GM18520 (cell line): ENCODE data around the gene PAPOLG.
"Not testable (repeated sequence)": the region's sequence is repeated elsewhere in the genome, so short reads cannot be mapped to it uniquely, and the experiment has no call there.

Experiments
- ATAC-seq: cut with Tn5 transposase; IDR thresholded peaks from one replicate; pipeline ENCODE4 v1.9.1; 2021; ENCODE audit not compliant: unreplicated experiment

PAPOLG gene

DNA sequence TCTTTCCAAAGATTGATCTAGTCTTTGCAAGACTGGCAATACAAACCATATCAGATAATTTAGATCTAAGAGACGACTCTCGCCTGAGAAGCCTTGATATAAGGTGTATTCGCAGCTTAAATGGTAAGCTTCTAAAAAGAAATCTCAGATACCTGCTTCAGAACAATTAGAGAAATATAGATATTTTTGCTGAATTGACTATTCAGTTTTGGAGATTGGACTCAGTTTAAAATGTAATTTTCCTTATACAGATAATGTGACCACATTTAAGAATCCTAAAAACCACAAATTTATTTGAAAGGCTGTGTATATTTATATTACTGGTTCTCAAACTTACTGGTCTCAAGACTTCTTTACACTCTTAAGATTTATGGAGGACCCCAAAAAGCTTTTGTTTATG lies 15.4 kb downstream of the PAPOLG start:
- no peak for ATAC-seq

DNA sequence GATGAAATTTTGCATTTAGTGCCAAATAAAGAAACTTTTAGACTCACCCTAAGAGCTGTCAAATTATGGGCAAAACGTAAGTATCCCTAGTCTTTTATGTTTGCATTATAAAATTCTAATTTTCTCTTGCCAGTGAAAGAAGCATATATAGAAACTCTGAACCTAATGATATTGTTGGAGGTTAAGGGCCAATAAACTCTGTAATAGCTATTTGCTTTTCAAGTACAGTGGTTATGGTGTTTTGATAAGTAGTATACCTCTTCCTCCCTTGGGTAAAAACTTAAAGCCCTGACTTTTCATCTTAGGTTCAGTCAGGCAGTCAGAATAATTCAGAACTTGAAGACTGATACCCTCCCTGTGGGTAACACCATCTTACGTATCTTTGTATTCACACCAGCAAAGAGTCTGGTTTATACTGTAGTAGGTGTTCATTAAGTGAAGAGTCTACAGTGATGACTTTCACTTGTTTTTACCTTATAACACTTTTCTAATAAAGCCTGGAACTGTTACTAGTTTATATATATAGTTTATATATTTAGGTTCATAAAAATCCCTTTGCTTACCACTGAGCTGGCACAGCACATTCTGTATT lies 19.1 kb downstream of the PAPOLG start:
- ATAC-seq = no peak

DNA sequence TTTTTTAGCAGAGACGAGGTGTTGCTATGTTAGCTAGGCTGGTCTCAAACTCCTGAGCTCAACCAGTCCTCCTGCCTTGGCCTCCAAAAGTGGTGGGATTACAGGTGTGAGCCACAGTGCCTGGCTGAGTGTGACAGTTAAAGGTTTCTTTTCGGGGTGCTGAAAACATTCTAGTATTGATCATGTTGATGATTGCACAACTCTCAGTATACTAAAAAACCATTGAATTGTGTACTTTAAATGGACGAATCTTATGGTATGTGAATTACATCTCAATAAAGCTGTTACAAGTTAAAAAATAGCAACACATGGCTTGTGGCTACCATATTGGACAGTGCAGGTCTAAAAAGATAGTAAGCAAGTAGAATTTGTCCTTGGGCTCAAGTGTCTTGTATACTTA lies 22.3 kb downstream of the PAPOLG start:
- no peak for ATAC-seq

DNA sequence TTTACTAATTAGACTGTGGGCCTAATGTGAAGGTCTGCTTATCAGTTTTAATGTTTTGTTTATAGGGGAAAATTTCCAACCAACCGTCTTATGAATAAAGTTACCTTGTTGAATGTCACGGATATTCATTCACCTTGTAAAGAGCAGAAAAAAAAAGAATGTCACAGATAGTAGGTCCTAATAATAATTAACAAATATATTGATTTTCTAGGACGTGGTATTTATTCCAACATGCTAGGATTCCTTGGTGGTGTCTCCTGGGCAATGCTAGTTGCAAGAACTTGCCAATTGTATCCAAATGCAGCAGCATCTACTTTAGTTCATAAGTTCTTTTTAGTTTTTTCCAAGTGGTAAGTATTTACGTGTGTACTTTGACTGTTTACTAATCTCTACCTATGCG lies 23.4 kb downstream of the PAPOLG start:
- no peak for ATAC-seq

DNA sequence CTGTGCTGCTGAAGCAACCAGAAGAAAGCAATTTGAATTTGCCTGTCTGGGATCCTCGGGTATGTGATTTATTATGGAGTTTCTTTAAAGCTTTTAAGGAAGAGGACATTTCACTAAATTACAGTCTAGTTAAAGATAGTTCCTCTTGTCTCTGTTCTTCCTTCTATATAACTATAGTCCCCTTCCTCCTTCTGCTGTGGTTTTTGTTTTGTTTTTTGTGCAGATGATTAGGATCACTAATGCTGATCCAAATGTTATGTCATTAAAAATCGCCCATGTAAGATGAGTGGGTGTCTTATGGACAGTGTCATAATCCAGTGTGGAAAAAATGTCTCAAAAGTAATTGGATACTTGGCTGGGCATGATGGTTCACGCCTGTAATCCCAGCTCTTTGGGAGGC lies 24.7 kb downstream of the PAPOLG start:
- no peak for ATAC-seq

DNA sequence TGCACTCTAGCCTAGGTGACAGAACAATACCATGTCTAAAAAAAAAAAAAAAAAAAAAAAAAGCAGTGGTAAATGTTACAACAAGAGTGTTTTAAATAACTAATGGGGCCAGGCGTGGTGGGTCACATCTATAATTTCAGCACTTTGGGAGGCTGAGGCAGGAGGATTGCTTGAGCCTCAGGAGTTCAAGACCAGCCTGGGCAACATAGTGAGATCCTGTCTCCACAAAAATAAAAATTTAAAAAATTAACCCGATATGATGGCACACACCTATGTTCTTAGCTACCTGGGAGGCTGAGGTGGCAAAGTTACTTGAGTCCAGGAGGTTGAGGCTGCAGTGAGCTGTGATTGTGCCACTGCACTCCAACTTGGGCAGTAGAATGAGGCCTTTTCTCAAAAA lies 37.1 kb downstream of the PAPOLG start:
- ATAC-seq = no peak

DNA sequence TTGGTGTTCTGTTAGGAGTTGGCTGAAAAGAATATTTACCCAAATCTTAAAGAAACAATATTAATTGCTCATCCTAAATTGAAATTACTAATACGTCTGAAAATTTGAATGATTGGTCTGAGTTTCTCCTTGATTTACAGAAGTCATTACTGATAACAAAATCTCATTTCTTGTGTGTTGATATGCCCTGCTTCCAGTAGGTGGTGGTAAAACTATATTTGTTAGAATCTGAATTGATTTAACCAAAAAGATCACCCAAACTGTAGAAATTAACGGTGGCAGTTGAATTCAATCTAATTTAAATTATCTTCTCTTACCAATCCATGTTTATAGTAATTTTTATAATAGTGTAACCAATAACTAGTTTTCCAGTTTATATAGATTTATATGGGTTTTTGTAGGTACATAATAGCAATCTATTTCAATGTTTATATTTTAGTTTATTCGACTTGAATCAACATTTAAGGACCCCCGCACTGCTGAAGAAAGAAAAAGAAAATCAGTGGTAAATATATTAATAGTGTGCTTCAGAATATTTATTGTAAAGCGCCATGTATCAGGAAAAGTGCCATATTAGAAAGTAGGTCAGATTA lies 38.3 kb downstream of the PAPOLG start:
- ATAC-seq = no peak

DNA sequence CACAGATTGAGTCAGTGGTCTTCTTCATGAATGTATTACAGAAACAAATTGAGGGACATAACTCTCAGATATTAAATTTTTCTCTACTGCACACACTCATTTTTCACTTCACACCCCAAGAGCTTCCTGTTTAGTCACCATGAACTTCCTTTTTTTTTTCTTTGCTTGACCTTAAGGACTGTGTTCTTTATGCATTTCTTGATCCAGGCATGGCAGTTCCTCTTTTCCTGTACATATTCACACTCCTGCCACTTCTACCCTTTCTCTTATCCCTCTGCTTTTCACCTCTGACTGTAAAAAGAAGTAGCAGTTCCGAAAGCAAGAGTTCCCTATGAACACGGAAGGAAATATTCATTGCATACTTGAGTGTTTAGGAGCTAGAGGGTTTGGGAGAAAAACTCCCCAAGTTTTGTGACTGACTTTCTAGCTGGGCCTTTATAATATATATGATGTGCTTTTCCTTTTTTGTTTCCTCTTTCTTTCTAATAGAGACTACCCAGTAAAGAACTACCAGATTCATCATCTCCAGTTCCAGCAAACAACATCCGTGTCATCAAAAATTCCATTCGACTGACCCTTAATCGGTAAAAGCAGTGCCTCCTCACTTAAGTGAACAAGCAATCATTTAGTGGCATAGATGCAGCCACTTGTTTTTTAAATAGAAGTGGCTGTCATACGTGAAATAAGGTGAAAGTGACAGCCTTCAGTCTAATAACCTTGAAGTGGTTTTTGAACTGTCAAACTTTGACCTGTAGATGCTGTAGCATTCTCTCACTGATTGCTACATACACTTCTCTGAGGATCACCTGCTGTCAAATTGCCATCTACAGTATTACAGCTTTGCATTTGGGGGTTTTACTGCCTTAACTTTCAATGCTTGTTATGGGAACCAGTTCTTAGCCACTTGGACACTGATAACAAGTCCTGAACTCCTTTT lies 40.8 kb downstream of the PAPOLG start:
- peak; percentile 64 for ATAC-seq

DNA sequence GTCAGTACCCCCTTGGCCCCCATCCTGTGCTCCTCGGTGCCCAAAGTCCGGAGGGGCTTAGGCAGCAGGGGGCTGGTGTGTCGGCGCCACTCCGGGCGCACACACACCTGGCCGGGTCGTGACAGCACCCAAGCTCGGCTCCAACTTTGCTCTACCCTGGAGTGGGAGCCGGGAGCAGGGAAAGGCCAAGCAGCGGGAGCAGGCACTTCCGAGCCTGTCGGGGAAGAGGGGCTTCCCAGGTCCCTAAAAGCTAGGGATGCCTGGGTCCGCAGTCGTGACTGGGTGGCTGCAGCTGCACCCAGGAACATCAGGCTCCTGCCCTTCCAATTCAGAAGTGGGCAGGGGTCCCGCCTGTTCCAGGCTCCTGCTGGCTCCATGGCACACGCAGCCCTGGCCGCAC lies 48.4 kb downstream of the PAPOLG start:
- ATAC-seq = no peak

DNA sequence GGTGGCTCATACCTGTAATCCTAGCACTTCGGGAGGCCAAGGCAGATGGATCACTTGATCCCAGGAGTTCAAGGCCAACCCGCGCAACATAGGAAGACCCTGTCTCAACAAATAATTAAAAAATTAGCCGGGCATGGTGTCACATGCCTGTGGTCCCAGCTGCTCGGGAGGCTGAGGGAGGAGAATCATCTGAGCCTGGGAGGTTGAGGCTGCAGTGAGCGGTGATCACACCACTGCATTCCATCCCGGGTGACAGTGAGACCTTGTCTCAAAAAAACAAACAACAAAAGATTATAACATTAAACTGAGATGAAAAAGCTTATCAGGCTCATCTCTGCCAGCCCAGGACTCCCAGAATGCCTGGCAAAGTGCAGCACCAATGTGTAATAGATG lies 50.5 kb downstream of the PAPOLG start:
- no peak for ATAC-seq

DNA sequence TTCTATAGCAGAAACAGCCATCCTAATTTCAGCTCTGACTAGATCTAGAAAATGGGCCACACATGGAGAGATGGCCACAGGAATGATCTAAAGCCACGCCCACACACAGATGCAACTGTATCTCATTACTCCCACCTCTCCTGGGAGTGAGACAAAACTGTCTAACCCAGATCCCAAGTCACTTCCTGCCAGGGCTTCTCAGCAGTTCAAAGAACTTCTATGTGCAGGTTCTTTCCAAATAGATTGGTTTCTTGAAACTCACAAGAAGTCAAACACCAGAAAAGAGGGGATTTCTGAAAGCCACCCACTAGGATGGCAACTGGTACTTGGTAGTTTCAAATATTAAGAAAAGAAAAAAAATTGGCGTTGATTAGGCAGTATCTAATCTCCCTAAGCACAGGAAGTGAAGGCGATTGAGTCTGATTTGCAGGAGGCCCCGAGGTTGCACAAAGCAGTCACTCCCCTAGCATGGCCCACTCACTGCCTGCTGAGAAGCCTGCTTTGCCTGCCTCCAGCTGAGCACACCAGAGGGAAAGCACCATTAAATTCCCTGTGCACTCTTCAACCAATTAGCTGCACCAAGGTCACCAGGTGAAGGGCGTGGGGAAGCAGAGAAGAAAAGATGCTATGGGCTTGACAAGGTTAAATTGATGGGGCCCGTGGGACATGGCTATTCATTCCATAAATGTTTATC lies 51.1 kb downstream of the PAPOLG start:
- ATAC-seq = peak; percentile 77

DNA sequence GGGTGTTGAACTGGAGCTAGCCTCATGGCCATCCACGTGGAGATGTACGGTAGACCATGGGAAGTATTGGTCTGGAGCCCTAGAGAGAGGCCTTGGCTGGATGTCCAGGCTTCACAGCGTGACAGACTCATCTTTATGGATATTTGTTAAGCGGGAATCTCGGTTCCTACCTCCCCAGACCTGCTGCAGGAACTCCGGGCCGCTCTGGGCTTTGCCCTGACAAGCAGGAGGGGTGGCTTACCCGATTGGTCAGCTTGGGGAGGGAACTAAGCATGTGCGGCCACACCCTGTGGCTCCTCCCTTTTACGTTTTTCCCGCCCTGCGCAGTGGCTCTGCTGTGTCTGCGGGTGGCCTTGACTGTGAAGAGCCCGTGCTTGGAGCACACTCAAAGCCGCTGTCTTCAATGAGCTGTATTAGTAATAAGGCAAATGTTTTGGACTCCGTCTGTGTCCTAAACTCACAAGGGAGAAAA lies 52.3 kb downstream of the PAPOLG start:
- ATAC-seq = no peak

DNA sequence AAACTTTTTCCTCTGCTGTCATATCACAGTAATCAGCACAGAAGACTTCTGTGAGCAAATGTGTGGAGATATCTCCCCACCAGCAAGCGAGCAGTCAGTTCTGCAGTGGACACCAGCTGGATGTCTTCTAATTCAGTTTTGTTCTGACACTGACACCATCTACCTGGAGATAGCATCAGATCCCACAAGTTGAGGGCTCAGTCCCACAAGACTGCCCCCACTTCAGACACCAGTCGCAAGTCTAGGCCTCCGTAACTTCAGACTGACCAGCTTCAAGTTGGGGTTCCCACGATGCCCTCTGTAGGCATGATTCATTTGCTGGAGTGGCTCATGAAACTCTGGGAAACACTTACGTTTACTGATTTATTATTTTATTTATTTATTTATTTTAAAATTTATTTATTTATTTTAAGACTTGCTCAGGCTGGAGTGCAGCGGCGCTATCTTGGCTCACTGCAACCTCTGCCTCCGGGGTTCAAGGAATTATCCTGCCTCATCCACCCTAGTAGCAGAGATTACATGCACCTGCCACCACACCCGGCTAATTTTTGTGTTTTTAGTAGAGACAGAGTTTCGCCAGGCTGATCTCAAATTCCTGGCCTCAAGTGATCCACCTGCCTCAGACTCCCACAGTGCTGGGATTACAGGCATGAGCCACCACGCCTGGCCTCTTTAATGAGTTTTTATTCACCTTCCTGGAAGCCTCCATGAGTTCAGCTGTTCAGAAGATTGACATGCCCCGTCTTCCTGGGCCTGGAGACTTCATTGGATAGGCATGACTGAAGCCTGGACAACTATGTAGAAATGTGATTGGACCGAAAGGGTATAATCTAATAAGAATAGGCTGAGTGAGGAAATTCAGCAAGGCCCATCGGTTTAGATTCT lies 55.7 kb downstream of the PAPOLG start:
- ATAC-seq = no peak

DNA sequence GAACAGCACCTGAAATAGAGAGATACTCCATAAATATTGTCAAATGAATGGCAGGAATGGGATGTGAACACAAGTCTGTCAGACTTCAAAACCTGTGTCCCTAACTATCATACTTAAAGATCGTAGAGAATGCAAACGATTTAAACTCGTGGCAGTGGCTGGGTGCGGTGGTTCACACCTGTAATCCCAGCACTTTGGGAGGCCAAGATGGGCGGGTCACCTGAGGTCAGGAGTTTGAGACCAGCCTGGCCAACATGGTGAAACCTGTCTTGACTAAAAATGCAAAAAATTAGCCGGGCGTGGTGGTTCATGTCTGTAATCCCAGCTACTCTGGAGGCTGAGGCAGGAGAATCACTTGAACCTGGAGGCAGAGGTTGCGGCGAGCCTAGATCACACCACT lies 61.1 kb downstream of the PAPOLG start:
- ATAC-seq = not testable (repeated sequence)

DNA sequence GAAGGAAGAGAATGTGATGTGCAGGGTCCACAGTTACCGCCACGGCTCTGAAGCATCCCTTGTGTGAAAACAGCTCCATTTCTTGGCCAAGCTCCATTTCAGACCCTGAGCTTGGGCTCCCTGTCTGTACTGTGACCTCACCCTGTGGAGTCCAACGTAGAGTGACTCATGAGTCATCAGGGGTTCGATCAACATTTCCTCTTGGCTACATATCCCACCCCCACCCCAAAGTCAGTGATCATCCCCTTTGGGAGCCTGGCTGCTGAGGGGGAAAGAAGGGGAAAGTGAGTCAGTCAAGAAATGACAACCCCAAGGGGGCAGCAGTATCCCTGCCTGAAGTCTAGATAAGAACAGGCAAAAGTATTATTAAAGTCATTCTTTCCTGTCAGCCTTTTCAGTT lies 62.2 kb downstream of the PAPOLG start:
- no peak for ATAC-seq

DNA sequence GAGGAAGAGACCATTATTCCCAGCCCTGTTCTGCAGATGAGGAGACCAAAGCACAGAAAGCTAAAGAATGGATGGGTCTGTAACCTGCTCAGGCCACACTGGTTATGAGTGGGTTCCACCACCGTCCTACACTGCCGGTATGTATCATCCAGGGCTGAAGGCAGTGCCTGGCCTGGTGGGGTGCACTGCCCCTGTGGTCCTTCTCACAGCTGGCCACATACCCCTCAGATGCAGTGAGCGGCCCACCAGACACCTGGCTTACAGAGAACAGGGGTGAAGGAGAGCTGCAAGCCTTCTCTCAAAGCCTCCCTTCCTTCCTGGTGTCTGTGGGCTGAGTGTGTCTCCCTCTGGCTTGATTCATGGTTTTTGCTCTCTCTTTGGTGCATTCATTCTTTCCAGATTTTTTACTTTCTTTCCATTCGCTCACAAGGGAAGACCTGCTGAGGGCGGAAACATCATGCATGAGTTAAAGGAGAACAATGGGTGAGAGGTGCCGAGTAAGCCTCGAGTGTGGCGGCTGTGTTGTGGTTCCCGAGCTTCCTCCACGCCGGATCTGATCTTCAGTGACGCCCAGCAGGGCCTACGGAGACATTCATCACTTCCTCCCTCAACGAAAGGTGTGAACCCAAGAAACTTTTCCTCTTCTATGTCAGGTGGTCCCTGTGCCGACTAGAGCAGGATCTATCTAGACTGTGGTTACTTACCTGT lies 63.2 kb downstream of the PAPOLG start:
- ATAC-seq = no peak

DNA sequence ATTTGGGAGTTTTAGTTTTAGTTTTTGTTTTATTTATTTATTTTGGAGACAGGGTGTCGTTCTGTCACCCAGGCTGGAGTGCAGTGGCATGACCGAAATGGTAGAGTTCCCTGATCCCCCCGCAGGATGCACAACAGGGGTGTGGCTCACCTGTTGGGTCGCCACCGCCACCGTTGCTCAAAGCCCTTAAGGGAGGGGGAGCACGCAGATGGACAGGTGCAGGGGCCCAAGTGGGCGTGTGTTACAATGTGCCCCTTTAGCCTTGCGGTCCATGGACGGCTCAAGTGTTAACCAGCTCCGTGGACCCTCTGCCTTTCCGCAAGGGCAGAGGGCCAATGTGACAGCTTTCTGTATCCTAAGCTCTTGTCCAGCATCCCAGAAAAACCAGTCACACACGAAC lies 63.9 kb downstream of the PAPOLG start:
- no peak for ATAC-seq

DNA sequence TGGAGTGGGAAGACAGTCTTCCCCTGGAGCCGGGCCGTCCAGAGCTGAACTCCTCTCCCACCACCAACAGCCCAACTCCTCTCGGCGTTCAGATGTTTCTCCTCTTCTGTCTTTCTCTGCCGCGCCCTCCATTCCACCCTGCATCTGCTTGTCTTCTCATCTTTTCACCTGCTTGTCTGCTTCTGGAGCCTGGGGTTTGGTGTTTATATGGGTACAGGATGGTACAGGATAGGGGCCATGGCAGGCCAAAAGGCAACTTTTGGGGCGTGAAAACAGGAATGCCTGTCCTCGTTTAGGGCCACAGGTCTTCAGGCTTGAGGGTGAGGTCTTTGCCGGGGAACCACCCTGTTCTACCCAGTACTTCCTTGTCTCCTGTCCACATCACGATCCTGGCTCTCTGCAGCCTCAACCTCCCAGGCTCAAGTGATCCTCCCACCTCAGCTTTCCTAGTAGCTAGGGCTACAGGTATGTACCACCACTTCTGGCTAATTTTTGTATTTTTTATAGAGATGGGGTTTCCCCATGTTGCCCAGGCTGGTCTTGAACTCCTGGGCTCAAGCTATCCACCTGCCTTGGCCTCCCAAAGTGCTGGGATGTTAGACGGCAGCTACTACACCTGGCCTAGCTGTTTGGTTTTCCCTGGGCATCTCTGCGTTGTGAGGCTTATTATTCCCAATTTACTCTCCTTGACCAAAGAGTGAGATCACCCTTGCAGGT lies 64.5 kb downstream of the PAPOLG start:
- no peak for ATAC-seq

DNA sequence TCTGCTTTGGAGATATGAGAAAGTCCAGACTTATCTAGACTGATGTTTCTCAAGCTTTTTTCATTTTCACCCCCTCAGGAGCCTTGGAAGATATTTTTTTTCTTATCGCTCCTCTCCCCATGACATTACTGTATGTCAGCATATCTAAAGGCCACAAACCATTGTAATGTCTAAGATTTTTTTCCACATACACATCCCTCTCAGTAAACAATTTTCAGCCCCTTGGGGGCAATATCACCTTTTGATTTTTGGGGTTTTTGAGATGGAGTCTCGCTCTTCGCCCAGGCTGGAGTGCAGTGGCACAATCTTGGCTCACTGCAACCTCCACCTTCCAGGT lies 65.0 kb downstream of the PAPOLG start:
- ATAC-seq = no peak
